Measurements from ENCODE around the gene PBX3. TPM values are rescaled to one million over a fixed set of nuclear protein-coding genes. Genes with fewer than 3 reads are reported as not detected.
"Not testable (repeated sequence)": the region's sequence is repeated elsewhere in the genome, so short reads cannot be mapped to it uniquely, and the experiment has no call there.

PBX3 gene
- total RNA-seq, 1 donor, result 62.4 TPM

DNA sequence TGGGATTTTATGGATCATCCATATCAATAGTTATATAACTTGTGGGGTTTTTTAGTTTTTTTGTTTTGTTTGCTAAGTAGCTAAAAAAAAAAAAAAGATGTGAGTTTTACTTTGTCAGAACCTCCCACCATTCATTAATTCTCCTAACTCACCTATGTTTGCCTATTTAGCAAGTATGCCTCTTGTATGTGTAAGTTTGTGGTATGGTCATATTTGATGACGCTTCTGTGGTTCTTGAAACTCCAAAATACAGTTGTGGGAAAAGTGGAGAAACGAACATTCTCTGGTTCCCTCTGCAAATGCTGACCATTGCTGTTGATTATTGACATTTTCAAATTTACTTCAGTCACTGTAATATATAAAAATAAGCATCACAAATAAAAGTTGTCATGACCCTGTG lies 75.7 kb downstream of the PBX3 start:
- H3K4me3 ChIP-seq (ENCODE audit: low read depth, low read length), result no peak overlapping the region
- TF ChIP-seq, protein P1, sequence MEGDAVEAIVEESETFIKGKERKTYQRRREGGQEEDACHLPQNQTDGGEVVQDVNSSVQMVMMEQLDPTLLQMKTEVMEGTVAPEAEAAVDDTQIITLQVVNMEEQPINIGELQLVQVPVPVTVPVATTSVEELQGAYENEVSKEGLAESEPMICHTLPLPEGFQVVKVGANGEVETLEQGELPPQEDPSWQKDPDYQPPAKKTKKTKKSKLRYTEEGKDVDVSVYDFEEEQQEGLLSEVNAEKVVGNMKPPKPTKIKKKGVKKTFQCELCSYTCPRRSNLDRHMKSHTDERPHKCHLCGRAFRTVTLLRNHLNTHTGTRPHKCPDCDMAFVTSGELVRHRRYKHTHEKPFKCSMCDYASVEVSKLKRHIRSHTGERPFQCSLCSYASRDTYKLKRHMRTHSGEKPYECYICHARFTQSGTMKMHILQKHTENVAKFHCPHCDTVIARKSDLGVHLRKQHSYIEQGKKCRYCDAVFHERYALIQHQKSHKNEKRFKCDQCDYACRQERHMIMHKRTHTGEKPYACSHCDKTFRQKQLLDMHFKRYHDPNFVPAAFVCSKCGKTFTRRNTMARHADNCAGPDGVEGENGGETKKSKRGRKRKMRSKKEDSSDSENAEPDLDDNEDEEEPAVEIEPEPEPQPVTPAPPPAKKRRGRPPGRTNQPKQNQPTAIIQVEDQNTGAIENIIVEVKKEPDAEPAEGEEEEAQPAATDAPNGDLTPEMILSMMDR (IDR thresholded peaks at IDR 0.05; ENCODE audit: insufficient read depth, low read length), result no peak
- no peak for DNase-seq (ENCODE audit: low read depth)

DNA sequence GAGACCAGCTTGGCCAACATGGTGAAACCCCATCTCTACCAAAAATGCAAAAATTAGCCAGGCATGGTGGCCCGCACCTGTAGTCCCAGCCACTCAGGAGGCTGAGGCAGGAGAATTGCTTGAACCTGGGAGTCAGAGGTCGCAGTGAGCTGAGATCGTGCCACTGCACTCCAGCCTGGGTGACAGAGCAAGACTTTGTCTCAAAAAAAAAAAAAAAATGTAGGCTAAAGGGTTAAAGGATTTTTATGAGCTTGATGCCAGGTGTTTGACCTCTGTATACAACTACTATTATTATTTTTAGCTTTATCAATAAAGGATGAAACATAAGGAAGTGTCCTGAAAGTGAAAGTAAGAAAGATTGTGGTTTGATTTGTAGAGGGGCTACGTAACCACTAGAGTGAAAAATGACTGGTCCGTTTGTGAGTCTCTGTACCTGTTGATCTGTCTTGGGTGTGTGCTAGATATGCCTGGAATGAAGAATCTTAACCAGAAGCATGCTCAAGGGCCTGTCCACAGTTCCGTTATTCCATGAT lies 76.8 kb downstream of the PBX3 start:
- DNase-seq (ENCODE audit: low read depth); H3K4me3 ChIP-seq (ENCODE audit: low read depth, low read length): not testable (repeated sequence)

DNA sequence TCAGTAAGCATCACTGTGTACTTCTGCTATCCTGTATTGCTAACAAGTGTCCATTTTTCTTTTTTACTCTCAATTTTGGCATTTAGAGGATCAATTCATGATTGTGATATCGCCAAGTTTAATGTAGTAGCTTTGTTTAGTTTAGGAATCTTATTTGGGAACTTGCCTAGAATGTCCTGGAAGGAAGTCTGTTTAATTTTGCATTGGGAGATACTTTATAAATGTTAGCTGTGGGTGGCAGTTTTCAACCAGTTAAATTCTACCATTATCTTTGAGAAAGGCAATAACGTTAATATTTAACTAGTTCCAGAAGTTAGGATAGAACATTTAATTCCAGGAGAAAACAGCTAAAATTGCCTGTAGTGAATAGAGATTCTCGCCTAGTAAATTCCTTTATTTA lies 78.6 kb downstream of the PBX3 start:
- no peak for DNase-seq (ENCODE audit: low read depth)
- TF ChIP-seq, protein P1 (IDR thresholded peaks at IDR 0.05; ENCODE audit: insufficient read depth, low read length), result no peak
- H3K4me3 ChIP-seq (ENCODE audit: low read depth, low read length), result no peak overlapping the region

DNA sequence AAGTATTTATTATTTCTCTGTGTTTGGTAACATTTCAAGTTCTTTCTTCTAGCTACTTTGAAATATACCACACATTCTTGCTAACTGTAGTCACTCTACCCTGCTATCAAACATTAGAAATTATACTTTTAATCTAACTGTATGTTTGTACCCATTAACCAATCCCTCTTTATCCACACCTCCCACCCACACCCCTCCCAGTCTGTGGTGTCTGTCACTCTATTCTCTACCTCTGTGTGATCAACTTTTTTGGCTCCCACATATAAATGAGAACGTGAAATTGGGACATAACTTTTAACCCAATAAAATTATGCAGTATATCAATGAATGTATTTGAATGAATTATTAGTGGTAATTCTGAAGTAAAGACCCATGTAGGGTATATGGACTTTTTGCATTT lies 79.7 kb downstream of the PBX3 start:
- TF ChIP-seq, protein P1 (IDR thresholded peaks at IDR 0.05; ENCODE audit: insufficient read depth, low read length), result no peak
- no peak for DNase-seq (ENCODE audit: low read depth)
- no peak overlapping the region for H3K4me3 ChIP-seq (ENCODE audit: low read depth, low read length)

DNA sequence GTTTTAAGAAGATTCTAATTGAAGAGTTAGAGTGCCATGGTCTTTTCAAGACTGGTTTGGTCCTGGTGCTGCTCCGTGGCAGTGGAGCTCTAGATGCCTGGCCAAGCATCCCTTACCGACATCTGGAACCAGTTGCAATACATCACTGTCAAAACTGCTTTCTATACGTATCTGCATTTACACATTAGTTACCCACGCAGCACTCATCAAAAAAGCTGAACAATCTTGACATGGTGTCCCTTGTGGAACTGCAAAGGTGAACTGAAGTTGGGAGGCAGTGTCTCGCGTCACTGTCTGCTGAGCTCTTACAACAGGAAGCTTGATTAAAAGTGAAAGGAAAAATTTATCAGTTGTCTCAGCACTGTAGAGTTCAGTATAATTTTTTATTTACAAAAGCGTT lies 82.6 kb downstream of the PBX3 start:
- peak overlapping the region; percentile 71 for H3K4me3 ChIP-seq (ENCODE audit: low read depth, low read length)
- TF ChIP-seq, protein P1 (IDR thresholded peaks at IDR 0.05; ENCODE audit: insufficient read depth, low read length), result no peak
- peak; percentile 56 for DNase-seq (ENCODE audit: low read depth)

DNA sequence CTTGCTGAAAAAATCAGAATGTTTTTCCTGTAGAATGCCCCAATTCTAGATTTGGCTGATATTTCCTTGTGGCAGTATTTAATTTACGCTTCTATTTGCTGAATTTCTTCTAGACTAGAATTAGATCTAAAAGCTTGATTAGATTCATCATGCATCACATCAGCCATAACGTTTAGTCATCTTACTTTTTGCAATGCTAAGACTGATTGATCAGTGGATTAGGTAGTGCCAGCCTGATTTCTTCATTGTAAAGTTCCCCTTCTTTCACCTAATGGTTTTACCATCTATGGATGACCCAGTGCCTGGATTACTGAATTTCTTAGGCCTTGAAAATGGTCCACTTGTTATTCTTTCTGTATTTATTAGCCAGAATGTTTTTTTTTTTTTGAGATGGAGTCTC lies 83.9 kb downstream of the PBX3 start:
- H3K4me3 ChIP-seq (ENCODE audit: low read depth, low read length), result no peak overlapping the region
- TF ChIP-seq, protein P1 (IDR thresholded peaks at IDR 0.05; ENCODE audit: insufficient read depth, low read length), result no peak
- no peak for DNase-seq (ENCODE audit: low read depth)

DNA sequence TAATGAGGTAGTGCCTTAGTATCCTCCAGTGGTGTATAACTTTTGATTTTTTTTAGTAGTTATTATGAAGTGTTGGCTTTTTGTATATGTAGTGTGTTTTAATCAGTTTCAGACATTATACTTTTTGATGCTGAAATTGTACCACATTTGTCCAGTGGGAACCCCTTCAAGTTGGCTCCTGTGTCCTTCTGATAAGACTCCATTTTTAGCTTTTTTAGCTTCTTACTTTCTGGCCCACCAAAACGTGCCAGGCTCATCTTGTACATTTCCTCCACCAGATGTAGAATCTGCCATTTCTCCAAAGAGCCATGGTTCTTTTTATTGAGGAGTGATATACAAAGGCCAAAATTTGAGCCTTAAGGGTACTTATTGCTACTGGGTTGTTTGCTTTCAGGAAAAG lies 84.4 kb downstream of the PBX3 start:
- DNase-seq (ENCODE audit: low read depth), result no peak
- TF ChIP-seq, protein P1 (IDR thresholded peaks at IDR 0.05; ENCODE audit: insufficient read depth, low read length), result no peak
- no peak overlapping the region for H3K4me3 ChIP-seq (ENCODE audit: low read depth, low read length)
